DMS153 treated with DMSO at 0.1 percent for 48 hours (cell line): ENCODE results near the gene SLC51B.
"Not testable (repeated sequence)": the region's sequence is repeated elsewhere in the genome, so short reads cannot be mapped to it uniquely, and the experiment has no call there.

Experiments used
- DNase-seq: peaks from one replicate; lab custom pipeline; 2025; ENCODE audit not compliant: unreplicated experiment; lab: John Stamatoyannopoulos, UW

The SLC51B gene

GRCh38 chr15:65082303-65082953 is 37.2 kb downstream of the SLC51B start:
- DNase-seq, result no peak

- DNase-seq, result no peak
These were observed 38.1 kb downstream of the SLC51B start for GRCh38 chr15:65083262-65083701.

- DNase-seq, result no peak
These were observed 39.5 kb downstream of the SLC51B start for GRCh38 chr15:65084500-65085206.

DNA sequence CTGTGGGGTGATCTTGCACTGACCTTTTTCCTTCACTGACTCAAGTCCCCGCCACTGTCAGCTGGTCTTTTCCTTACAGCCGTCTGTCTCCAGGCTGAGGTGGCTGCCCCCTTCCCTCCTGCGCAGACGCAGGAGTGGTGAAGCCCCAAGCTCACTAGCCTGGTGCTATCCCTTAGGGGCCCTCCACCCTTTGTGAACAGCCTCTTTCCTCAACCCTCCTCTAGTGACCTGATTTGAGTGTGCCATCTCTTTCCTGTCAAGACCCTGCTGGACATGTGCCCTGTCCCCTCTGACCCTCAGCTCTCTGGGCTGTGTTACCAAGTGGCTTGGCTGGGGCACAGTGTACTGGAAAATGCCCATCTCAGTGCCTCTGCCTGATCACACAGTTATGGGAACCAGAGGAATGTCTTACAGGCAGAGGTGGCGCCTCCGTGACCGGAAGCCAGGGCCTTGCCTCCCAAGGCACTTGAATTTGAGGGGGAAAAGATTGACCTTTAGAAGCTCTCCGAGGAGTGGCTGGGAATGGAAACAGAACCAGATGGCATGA is 40.1 kb downstream of the SLC51B start:
- no peak for DNase-seq

GRCh38 chr15:65085990-65086679 is 40.9 kb downstream of the SLC51B start:
- no peak for DNase-seq

DNA sequence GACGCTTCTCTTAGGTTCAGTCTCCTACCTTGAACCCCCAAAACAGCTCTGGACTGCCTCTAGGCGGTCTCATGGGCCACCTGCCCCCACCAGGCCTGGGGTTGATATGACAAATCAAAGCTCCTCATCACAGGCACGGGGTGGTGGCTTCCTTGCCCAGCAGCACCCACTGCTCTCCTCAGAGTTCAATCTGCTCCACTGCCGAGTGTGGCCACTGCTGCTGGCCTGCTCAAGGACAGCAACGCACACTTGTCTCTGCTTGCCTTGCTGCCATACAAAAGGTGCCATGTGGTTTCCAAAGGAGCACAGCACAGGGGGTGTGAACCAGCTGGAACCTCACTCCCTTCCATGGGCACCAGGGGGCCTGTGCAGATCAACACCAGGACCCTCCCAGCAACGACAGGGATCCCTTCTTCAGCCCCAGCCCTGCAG is 41.5 kb downstream of the SLC51B start:
- no peak for DNase-seq

DNA sequence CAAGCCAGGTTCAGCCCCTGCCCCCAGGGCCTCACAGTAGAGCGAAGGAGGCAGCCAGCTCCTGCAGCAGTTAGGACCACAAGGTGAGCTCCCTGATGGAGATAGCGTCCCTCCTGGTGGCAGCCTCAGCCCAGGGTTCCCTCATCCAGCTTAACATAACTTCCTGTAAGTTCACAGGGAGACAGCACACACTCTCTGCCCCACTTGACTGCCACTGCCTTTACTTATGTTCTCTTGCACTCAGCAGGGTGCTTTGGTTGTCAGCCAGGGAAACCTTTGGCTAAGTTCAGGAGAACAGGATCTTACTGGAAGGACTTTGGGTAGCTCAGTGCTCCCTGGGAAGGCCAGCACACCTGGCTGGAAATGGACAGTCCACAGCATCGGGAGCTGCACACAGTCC is 42.2 kb downstream of the SLC51B start:
- no peak for DNase-seq

GRCh38 chr15:65087873-65088642 is 42.9 kb downstream of the SLC51B start:
- no peak for DNase-seq

DNA sequence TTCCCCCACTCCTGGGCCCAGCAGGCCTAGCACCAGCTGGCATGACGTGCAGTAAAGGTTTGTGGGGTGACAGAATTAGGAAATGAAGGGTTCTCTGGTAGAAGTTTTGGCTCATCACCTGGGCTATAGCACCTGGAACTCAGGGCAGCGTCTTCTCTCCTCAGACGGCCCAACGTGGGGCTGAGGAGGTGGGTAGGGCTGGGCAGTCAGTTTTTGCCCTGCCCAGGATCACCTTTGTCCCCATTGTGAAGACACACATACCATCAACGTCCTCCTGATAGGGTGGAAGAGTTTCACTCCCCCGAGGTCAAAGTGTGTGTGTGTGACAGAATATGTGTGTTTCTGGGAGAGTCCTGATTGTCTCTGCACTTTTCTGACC is 43.4 kb downstream of the SLC51B start:
- DNase-seq, result no peak

- no peak for DNase-seq
These were observed 44.1 kb downstream of the SLC51B start for GRCh38 chr15:65089206-65089824.

DNA sequence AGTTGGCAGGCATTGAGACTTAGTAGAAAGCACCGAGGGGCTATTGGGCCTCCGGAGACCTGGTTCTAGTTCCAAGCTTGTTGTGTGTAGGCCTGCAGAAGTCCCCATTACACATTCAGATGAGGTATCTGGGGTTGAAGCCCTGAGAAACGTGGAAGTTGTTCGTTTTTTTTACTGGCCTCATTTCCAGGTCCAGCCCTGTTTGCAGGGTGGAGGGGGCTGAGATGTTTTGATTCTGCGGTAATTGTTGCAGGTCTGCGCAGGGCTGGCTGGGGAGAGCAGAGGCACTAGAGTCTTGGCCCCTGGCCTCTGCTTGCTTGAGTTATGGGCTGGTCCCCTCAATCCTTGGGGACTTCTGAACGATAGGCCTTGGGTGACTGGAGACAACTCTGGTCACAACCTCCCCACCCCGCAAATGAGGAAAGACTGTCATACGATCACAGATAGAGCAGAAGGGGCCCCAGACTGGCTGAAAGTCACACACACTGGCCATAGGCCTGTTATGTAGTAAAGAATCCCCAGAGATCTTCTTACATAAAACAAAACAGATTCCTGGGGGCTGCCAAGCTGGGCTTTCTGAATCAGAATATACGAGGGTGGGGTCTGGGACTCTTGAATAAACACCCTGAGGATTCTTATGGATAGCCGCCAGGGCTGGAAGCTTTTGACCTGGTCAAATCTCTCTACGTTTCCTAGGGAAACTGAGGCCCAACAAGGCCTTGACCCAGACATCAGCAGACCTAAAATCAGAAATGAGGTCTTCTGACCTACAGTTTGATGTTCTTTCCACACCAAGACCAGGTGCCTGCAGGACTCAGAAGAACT is 47.0 kb downstream of the SLC51B start:
- DNase-seq, result no peak

DNA sequence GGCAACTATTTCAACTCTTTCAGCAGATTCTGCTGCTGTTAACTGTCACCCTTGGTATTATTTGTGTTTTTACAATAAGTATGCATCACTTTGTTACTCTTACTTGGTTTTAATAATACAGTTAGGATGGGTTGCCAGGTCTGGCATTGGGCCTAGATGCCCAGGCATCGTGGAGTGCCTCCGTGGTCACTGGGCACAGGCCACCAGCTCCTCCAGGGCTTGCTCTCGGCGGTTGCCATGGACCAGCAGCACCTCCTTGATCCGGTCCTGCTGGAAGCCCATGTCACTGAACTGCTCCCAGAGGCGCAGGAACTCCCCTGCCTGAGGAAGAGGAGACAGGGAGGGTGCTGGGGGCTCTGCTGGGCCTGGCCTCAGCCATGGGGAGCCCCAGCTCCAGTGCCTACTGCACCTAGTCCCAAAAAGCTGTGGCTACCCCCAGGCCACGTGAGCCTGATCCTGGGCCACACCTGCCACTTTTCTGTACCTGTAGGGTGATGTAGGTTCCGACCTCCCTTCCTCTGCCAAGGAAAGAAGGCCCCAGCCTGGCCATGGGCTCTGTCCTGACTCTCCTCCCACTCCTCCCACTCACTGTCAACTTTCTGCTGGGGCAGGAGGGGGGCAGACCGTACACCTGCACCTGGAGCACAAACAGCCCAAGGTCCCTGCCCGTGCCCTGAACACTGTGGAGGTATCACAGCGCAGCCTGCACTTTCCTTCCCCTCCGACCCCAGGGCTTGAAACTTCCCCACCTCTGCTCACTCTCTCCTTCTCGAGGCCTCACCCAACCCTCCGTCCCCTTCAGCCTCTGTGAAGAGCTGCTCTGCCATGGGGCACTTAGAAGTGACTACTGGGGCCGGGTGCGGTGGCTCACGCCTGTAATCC is 48.0 kb downstream of the SLC51B start:
- no peak for DNase-seq

- not testable (repeated sequence) for DNase-seq
These were observed 48.6 kb downstream of the SLC51B start for GRCh38 chr15:65093793-65094170.

- no peak for DNase-seq
These were observed 49.3 kb downstream of the SLC51B start for GRCh38 chr15:65094294-65094995.

GRCh38 chr15:65095011-65095746 is 50.0 kb downstream of the SLC51B start:
- no peak for DNase-seq

GRCh38 chr15:65095747-65096104 is 50.5 kb downstream of the SLC51B start:
- DNase-seq, result no peak

DNA sequence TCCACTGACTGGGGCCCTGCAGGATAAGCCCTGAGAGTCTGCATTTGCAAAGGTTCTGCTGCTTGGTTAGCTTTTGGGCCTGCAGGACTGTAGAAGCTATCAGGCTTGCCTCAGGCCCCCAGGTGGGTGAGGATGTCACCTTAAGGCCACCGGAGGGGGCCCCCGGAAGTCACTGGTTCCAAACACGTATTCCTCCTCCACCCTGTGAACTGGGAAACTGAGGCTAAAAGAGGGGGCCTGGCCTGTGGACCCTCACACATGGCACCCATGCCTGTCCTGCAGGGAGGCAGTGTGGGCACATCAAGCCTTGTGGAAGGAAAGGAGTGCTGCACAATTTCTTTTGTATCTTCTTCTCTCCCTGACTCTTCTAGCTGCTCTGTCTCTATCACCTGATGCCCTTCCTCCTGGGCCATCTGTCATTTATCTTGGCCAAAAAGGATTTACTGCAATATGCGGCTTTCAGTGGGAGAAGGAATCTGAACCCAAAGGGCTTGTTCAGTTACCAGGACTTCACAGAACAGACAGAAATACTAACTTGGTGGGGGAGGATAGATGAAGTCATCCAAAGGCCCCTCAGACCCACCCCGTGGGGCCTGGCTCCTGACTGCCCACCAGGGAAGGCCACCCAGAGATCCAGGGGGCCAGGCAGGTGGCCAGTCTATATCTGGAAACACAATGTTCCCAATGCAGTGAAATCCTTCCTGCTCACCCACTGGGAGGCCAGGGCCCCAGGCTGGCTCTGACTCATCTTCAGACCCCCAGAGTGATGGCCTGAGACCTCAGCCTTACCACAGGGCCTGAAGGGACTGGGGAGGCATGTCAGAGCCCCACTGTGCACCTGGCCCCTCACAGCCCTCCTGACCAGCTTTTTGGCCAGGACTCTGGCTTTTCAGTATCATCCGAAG is 51.5 kb downstream of the SLC51B start:
- DNase-seq, result no peak
